NCI-H2227 (cell line): ENCODE measurements around the gene HPN.
A peak's percentile ranks its signal among the peaks of the same experiment; 100 is the strongest.
"Not testable (repeated sequence)": the region's sequence is repeated elsewhere in the genome, so short reads cannot be mapped to it uniquely, and the experiment has no call there.

Experiments
- DNase-seq: peaks from one replicate; lab custom pipeline; 2025; ENCODE audit not compliant: unreplicated experiment; lab: John Stamatoyannopoulos, UW

Gene HPN

DNA sequence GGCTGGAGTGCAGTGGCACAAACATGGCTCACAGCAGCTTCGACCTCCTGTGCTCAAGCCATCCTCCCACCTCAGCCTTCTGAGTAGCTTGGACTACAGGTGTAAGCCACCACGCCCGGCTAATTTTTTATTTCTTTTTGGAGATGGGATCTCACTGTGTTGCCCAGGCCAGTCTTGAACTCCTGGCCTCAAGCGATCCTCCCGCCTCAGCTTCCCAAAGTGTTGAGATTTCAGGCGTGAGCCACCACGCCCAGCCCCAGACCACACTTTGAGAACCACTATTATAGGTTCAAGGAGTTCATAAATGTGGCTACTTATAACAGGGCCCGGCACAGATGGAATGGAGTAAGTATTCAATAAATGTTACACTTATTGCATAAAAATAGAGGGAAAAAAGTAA is 14.5 kb upstream of the HPN start:
- DNase-seq: no peak

DNA sequence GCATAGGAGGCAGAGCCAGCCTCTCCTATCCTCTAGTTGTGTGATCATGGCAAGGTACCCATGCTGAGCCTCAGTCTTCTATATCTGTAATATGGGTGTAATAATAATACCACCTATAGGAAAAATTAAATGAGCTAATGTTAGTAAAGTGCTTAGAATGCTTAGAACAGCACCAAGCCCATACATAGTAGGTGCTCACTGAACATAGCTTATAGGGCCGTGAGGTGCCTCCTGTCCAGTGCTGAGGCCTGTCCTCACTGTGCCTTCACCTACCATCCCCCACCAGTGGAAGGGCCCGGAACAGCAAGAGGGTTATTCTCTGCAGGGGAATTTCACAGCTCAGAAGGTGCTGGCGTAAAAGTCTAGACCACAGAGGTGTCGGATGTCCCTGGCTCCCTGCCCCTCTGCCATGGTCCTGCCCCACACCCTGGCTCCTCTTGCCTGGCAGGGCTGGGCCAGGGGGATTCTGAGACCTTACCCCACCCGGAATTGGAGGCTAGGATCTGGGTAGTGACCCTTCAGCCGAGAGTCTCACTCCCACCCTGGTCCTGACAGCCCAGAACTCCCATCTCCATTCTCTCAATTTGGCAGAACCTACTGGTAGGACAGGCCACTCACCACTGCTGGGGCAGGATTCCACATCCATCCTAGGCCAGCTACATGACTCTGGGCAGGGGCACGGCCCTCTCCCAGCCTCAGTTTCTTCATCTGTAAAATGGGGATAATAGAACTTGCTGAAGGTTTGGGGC is 13.5 kb upstream of the HPN start:
- no peak for DNase-seq

DNA sequence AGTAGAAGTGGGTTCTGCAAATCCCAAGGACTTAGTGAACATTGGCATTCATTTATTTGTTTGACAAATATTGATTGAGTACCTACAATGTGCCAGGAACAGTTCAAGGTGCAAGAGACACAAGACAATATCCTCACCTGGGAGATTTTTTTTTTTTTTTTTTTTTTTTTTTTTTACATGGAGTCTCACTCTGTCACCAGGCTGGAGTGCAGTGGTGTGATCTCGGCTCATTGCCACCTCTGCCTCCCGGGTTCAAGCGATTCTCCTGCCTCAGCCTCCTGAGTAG is 13.0 kb upstream of the HPN start:
- not testable (repeated sequence) for DNase-seq

DNA sequence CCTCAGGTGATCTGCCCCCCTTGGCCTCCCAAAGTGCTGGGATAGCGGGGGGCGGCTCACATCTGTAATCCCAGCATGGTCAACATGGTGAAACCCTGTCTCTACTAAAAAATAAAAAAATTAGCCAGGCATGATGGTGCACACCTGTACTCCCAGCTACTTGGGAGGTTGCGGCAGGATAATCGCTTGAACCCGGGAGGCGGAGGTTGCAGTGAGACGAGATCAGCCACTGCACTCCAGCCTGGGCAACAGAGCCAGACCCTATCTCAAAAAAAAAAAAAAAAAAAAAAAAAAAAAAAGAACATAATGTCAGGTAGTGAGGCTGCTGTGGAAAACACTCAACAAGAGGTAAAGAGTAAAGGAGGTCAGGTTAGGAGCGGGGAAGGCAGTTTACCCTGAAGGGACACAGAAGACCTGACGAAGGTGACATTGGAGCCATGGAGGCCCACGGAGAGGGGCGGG is 12.2 kb upstream of the HPN start:
- DNase-seq: not testable (repeated sequence)

DNA sequence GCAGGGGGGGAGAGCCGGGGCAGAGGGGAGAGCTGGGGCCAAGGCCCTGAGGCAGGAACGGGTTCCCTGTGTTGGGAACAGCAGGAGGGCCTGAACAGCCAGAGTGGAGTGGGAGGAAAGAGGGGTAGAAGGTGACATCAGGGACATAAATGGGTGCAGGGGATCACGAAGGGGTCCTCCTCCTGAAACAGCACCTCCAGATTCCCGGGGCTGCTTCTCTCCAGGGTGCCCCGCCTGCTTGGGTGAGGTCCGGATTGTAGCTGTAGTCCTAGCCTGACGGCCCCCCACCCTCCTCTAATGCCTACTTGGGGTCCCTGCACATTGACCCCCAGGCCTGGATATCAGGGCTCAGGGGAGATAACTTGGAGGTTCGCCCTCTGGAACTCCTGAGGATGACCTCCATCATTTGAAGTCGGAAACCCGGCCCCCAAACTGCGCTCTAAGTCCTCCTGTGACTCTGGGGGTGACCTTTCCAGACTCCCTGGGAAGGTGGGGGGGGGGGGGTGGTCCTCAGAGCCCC is 11.7 kb upstream of the HPN start:
- no peak for DNase-seq

DNA sequence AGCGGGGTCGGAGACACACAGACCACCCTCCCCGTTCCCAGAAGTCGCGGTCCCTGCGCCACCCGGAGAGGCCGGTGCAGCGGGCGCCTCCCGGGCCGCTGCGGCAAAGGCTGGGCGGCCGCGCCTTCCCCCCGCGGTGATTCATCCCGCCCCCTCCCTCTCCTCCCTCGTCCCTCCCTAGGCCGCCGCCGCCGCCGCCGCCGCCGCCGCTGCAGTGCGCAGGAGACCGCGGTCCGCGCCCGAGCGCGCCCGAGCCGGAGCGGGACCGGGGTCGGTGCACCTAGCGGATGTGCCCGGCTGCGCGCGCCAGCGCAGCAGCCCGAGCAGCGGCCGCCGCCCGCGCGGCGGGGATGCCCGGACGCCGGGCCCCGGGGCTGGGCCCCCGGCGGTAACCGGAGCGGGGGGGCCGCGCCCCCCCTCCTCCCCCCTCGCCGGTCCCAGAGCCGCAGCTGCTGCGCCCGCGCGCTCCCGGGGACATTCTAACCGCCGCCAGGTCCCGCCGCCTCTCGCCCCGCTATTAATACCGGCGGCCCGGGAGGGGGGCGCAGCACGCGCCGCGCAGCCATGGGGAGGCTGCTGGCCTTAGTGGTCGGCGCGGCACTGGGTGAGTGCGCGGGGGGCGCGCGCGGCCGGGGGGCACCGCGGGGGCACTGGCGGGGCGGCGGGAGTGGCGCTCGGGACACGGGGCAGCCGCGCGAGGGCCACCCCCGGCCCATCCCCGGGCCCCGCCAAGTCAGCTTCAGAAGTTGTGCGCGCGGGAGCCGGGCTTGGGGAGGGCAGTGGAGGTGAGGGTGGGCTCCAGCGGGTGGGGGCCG is 11.1 kb upstream of the HPN start, which contains the start of gene SCN1B:
TSS of gene SCN1B (plus strand) at position 214 of the 815 bp plus-strand sequence. CDS start at position 565, 351 bp downstream.
- peak; percentile 97 for DNase-seq

DNA sequence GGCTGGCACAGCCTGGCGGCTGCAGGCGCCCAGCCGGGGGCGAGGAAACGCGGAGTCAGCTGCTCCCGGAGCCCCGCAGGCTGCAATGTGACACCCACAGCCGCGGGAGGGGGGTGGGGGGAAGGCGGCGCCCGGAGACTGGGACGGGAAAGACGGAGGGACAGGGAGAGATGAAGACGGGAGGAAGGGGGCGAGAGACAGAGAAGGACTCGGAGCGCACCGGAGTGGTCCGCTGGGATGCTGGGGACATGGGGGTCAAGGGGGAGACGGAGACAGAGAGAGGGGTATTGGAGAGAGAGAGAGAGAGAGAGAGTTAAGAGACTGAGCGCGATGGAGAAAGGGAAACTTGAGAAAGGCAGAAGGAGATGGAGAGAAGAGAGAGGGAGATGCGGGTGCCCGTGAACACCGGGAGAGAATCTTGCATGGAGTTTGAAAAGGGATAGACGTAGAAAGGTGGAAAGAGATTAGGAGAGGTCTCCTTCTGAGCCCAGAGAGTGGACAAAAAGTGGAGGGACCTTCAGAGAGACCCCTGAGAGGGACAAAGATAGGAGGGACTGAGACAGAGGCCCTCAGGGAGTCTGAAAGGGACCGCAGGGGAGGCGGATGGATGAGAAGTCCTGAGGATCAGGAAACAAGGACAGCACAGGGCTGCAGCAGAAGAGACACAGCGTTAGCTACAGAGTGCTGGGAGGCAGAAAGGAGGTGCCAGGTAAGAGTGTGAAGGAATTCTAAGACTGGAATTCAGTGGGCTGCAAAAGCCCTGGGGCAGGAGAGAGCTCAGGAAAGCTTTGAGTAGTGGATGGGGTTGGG is 10.2 kb upstream of the HPN start:
- peak; percentile 85 for DNase-seq

DNA sequence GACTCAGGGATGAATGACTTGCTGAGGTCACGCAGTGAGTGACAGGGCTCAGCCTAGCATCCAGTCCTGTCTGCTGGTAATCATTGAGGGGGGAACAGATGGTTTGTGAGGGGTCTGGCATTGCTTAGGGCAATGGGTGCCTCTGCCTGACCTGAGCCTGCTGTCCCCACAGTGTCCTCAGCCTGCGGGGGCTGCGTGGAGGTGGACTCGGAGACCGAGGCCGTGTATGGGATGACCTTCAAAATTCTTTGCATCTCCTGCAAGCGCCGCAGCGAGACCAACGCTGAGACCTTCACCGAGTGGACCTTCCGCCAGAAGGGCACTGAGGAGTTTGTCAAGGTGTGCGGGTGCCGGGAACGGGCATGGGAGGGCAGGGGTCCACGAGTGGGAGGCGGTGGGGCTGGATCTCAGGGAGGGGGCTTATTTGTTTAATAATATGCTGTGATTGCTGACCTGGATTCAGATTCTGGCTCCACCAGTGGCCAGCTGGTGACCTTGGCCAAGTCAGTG is 9.1 kb upstream of the HPN start:
- no peak for DNase-seq

DNA sequence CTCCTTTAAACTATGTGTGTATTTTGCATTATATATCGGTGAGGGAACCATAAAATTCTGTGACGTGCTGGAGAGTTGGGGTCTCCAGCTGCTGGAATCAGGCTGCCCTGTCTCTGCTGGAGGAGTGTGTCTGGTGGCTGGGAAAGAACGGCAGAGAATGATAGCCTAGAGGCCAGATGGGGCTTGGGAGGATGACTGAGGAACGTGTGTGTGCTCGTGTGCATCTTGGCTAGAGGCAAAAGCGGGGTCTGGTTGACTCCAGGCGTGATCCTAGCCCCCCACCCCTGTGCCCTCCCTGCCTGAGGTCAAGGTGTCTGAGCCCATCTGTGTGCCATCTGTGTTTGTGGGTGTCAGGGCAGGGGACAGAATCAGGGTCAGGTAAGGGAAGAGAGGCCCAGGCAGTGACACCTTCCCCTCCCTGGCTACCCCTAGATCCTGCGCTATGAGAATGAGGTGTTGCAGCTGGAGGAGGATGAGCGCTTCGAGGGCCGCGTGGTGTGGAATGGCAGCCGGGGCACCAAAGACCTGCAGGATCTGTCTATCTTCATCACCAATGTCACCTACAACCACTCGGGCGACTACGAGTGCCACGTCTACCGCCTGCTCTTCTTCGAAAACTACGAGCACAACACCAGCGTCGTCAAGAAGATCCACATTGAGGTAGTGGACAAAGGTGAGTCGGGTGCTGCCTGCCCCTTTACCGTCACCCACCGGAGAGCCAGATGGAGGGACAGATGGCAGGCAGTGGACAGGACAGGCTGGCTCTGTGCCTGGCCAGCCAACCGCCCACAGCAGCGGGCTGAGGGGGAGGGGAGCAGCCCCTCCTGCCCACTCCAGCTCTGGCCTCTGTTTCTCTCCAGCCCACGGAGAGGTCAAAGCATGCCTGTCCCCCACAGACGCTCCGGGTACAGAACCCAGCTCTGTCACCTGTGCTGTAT is 8.2 kb upstream of the HPN start:
- no peak for DNase-seq

DNA sequence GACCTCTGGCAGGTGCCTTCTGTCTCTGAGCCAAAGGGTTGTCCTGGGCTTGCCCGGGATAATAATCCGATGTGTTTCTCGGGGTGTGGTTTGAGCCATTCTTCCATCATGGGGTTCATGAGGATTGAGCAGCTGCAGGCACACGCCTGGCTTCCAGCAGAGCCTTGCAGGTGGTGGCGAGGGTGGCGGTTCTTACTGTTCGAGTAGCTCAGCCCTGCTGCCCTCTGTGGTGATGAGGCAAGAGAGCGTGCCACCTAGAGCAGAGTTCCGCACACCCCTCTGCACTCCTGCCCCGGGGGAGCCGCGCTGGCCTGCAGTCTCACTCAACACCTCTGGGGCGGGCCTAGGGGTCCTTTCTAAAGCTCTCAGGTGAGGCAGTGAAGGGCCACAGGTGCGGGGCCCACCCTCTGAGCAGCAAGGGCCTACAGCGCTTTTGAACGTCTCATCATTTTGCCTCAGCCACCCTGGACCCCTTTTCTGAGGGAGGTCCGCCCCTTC is 7.5 kb upstream of the HPN start:
- DNase-seq: no peak

DNA sequence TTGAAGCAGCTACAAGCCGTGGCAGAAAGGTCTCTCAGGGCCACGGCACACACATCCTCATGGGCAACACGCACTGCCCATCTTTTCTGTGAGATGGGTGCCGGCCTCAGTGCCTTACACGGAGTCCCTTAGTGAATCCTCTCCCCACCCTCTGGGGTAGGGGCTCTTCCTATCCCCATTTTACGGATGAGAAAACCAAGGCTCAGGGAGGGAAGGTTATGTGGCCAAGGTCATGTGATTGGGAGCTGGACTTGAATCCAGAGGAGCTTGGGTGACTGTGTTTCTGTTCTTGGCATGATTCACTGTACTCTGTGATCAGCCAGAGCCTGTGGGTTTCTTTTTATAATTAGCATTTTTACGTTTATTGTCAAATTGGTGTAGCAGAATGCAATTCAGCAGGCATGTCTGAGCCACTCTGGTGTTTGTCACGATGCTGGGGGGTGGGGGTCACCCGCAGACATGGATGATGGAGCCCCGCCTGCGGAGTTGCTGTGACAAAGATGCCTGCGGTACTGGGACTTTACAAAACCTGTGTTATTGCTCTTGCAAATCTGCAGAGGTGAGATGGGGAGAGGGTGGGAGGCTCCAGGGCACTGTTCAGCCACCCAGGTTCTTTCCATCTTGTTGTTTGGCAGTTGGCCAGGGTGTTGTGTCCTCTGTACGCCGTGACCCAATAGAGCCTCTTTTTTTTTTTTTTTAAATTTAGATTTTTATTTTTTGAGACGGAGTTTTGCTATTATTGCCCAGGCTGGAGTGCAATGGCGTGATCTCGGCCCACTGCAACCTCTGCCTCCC is 6.7 kb upstream of the HPN start:
- no peak for DNase-seq

DNA sequence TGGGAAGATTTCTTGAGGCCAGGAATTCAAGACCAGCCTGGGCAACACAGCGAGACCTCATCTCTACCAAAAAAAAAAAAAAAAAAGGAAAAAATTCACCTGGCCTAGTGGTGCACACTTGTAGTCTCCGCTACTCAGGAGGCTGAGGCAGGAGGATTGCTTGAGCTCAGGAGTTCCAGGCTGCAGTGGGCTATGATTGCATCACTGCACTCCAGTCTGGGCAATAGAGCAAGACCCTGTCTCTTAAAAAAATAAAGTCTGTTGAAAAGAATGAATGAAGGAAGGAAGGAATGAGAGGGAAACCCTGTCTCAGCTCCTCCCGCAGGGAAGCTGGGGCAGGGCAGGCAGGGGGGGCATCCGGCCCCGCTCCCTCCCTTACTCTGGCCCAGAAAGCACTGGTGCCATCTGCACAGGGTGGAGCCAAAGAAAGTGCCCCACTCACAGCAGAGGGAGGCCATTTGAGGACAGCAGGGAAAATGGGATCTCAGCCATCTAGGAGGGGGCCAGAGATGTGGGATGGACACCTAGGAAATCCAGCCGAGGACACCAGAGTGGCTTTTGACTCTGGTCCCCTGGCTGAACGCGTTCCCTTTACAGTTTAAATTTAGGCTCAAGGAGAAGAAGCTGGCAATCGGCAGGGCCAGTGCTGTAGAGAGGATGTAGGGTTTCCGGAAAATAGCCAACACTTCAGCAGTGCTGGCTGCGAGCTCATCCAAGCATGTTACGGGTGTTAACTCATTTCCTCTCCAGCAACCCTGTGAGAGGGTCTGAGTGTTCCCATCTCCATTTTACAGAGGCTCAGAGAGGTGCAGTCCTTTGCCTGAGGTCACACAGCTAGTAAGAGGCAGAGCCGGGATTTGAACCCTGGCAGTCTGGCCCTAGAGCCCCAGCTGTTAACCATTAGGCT is 3.6 kb upstream of the HPN start:
- DNase-seq: peak; percentile 60

DNA sequence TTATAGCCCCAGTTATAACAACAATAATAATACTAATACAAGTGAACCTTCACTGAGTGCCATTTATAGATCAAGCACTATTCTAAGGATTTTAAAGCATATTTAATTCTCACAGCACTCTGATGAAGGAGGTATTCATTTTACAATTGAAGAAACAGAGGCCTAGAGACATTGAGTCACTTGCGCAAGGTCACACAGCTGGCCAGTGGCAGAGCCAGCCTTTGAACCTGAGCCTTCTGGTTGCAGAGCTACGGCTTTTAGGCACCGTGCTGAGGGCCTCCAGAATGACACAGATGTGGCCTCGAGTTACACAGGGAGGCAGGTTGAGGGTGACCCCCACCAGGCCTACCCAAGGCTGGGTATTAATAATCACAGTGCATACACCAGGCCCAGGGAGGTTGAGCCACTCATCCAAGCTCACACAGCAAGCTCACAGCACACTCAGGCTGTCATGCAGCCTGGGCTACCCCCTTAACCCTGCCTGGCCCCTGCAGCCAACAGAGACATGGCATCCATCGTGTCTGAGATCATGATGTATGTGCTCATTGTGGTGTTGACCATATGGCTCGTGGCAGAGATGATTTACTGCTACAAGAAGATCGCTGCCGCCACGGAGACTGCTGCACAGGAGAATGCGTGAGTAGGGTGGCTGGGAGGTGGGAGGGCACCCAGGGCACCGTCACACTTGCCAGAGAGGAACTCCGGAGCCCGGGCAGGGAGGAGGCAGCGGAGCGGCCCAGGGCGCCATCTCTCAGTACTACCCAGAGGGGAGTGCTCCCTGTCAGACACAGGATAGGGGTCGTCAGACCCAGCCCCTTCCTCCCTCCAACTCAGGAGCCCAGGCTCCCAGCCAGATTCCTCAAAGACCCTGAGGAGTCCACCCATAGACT is 2.7 kb upstream of the HPN start:
- DNase-seq: no peak

DNA sequence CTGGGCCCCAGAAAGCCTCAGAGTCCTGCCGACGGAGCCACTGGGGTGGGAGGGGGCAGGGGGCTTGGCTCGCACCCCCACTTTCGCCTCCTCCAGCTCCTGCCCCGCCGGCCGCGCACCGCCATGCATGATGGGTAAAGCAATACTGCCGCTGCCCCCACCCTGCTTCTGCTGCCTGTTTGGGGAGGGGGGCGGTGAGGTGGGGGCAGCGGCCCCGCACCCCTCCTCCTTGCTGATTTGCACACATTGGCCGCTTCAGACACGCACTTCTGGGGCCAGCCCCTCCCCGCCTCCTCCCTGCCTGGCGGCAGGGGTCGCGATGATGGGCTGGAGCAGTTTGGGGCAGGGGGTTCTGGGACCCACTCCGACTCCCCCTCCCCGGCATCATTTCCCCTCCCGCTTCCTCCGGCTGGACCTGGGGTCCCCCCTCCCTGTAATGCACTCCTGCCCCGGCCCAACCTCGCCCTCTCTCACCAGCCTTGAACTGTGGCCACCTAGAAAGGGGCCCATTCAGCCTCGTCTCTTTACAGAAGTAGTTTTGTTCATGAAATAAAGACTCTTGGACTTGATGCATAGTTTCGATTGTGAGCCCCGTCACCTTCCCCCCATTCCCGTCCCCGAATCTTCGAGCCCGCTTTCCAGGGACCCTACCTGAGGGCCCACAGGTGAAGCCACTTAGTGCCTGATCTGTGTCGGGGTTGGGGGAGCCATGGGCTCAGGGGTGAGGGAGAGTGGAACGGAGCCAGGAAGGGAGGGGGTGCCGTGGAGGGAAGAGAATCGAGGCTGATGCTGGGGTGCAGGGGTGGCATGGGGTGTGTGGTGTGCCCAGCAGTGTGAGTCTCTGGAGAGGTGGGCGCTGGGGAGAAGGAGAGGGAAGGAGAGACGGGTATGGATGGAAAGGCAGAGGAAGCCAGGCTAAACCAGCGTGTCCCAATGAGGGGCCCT is 1.4 kb upstream of the HPN start:
- no peak for DNase-seq

DNA sequence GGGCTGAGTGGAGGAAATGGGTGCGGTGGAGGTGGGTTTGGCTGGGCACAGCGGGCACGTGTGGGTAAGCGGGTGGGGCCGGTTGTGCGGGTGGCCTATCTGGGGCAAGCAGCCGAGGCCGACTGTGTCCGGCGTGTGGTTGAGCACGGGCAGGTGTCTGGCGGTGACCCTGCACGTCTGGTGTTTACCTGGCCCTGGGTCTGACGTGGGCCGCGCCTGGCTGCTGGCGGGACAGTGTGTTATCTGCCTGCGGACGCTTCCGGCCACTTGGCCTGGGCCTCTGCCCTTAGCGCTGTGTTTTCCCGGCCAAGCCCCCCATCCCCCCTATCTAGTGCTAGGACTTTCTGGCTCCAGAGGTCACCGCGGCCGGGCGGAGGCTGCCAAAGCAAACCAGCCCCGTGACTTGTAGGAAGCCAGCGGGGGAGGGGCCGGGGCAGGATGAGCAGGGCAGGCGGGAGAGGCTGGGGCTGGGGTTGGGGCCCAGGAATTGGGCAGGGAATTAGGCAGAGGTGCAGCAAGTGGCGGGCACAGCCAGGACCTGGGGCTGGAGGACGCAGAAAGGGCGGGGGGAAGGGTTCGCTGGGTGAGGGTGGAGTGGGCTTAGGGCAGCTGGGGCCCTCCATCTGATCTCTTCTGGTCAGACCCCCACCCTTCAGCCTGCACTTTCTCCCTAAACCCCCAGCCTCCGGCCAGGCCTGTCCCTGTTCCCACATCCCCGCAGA is 534 bp upstream of the HPN start:
- DNase-seq: no peak
